GM15510 (cell line): ENCODE data around the gene RTN4RL2.

Source experiments
- POLR2A ChIP-seq: IDR thresholded peaks from 3 replicates; pipeline ENCODE4 v1.6.1; 2011; ENCODE audit warnings: borderline replicate concordance; ENCODE audit not compliant: insufficient read length; ENCODE audit errors: extremely low read depth

The RTN4RL2 gene

GRCh38 chr11:57508341-57509170 lies 48.2 kb downstream of the RTN4RL2 start:
- no peak for TF ChIP-seq POLR2A

- no peak for TF ChIP-seq POLR2A
These were observed 51.6 kb downstream of the RTN4RL2 start for GRCh38 chr11:57511741-57512430.

GRCh38 chr11:57512646-57513451 lies 52.5 kb downstream of the RTN4RL2 start:
- no peak for TF ChIP-seq POLR2A

GRCh38 chr11:57513452-57513795 lies 53.1 kb downstream of the RTN4RL2 start:
- no peak for TF ChIP-seq POLR2A

GRCh38 chr11:57513911-57514537 lies 53.7 kb downstream of the RTN4RL2 start:
- TF ChIP-seq POLR2A, result no peak

- TF ChIP-seq POLR2A, result peak; percentile 44
These were observed 54.4 kb downstream of the RTN4RL2 start for GRCh38 chr11:57514538-57515331.

GRCh38 chr11:57515332-57516060 lies 55.2 kb downstream of the RTN4RL2 start, which contains the start of gene SLC43A1:
TSS of gene SLC43A1 (minus strand) at chr11:57515702. CDS start at chr11:57514111, 1,591 bp downstream.
- peak; percentile 34 for TF ChIP-seq POLR2A

- TF ChIP-seq POLR2A, result no peak
These were observed 55.7 kb downstream of the RTN4RL2 start for GRCh38 chr11:57516061-57516443.

- TF ChIP-seq POLR2A, result no peak
These were observed 60.8 kb downstream of the RTN4RL2 start for GRCh38 chr11:57521116-57521515.

- TF ChIP-seq POLR2A, result no peak
These were observed 63.1 kb downstream of the RTN4RL2 start for GRCh38 chr11:57523419-57523818.
